GDM1 (cell line): ENCODE results near the gene ZNF217.
A peak's percentile ranks its signal among the peaks of the same experiment; 100 is the strongest.
"Not testable (repeated sequence)": the region's sequence is repeated elsewhere in the genome, so short reads cannot be mapped to it uniquely, and the experiment has no call there.

ENCODE experiments used
- DNase-seq: peaks from one replicate; lab custom pipeline; 2025; lab: John Stamatoyannopoulos, UW

ZNF217 gene

DNA sequence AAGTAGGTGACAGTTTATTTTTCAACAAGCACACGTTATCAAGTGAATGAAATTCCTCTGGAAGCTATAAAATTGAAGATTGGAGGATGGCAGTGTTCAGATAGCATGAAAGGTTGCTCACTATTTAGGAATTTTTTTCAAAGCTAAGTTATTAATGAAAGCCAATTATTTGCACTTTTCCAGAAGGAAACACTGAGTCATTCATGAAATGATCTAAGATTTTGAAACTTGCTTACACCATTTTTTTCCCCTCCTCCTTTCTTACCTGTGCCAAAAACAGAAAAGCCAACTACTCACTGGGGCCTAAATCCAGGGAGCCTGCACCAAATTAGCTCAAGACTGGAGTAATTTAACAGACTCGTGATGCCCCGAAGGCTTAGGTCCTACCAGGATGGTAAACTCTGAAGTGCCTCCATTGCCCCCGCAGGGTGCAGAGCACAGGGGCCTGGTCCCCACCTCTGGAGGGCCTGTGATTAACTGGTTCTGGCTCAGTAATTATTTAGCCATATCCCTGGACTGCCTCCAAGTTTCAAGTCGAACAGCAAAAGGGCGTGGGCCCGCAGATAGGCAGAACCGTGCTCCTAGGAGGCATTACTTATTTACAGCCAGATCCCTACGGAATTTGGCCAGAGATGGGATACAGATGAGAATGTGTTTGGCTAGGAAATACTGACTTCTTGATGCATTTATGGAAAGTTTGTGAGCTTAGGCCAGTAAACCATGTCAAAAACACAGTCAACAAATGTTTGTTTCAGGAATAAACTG lies 28.0 kb upstream of the ZNF217 start:
- DNase-seq: no peak

DNA sequence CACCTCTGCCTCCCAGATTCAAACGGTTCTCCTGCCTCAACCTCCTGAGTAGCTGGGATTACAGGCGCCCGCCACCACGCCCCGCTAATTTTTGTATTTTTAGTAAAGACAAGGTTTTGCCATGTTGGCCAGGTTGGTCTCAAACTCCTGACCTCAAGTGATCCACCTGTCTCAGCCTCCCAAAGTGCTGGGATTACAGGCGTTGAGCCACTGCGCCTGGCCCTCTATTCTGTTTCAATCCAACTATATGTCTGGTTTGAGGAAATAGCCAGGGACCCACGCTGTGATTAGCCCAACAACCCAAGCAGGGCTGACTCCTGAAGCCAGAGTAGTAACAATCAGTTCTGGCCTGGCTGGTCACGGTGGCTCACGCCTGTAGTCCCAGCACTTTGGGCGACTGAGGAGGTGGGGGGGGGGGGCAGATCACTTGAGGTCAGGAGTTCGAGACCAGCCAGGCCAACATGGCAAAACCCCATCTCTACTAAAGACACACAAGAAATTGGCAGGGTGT lies 24.9 kb upstream of the ZNF217 start:
- not testable (repeated sequence) for DNase-seq

DNA sequence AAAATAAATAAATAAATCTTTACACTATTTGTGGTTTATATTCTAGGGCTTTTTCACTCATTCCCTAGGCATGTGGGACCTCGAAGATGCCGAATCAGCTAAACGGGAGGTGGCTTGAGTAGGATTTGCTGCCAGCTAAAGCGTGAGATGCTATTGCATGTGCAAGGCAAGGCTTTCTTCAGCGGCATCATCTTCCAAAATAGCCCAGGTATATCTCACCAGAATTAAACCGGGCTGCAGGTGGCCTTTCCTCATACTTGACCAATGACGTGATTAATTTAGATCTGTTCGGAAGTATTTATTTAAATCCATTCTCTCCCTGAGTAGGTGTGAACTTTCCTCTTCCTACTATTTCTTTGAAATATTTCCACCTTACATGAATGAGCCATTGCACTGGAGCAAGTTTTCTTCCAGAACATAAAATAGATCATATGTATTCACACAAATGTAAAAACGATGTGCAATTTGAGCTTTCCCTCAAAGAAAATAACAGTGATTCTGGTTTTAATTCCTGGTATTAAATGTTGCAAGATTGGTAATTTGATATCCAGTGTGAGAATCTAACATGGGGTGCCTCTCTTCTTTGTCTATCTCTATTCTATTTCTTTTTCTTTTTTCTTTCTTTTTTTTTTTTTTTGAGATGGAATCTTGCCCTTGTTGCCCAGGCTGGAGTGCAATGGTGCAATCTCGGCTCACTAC lies 24.3 kb upstream of the ZNF217 start:
- DNase-seq: no peak

DNA sequence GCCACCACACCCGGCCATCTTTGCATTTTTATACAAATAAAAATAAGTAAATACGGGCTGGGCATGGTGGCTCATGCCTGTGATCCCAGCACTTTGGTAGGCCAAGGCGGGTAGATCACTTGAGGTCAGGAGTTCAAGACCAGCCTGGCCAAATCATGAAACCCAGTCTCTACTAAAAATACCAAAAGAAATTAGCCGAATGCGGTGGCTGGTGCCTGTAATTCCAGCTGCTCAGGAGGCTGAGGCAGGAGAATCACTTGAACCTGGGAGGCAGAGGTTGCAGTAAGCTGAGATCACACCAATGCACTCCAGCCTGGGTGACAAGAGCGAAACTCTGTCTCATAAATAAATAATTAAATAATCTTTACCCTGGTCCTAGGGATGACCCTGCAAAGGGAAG lies 22.9 kb upstream of the ZNF217 start:
- DNase-seq: not testable (repeated sequence)

DNA sequence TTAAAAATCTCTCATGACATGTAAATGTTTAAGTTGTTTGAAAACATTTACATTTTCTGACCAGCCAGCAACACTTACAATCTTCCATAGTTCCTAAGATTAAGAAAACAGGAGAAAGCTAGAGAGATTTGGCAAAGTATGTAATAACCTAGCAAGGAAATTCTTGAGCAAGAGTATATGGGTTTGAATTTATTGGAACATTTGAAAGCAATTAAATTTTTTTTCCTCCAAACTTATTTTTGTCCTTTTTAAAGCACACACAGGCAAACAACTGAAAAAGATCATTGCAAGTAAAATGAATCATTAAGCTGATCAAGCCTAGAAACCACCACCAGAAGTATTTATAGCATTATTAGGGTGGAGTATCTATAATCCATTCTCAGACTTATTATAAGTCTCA lies 20.1 kb upstream of the ZNF217 start:
- no peak for DNase-seq

DNA sequence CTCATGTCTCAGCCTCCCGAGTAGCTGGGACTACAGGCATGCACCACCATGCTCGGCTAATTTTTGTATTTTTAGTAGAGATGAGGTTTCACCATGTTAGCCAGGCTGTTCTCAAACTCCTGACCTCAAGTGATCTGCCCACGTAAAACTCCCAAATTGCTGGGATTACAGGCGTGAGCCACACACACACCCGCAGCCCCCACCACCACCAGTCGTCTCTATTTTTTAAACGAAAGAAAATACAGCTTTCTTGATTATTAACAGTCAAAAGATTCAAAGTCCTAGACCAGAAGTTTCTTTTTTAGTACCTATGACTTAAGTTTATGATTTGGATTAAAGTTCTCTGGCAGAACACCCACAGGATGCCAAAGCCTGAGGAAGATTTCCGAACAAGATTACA lies 18.6 kb upstream of the ZNF217 start:
- not testable (repeated sequence) for DNase-seq

DNA sequence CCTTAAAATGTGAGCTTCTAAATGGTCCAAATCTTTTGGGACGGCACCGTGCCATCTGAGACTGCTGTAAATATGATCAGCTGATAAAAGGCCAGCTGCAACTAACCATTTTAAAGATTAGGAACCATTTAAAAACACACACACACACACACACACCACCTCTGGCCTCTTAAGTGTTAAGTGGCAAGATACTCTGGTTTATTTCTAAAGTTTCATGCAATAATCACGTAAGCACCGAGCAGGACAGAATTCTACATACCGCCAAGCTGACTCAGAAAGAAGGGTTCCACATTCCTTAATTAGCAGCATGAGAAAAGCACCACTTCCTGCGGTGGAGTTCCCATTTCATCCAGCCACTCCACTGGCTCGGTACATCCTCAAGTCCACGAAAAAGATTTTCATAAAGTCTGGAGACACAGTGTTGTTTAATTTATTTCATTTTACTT lies 17.8 kb upstream of the ZNF217 start:
- no peak for DNase-seq

DNA sequence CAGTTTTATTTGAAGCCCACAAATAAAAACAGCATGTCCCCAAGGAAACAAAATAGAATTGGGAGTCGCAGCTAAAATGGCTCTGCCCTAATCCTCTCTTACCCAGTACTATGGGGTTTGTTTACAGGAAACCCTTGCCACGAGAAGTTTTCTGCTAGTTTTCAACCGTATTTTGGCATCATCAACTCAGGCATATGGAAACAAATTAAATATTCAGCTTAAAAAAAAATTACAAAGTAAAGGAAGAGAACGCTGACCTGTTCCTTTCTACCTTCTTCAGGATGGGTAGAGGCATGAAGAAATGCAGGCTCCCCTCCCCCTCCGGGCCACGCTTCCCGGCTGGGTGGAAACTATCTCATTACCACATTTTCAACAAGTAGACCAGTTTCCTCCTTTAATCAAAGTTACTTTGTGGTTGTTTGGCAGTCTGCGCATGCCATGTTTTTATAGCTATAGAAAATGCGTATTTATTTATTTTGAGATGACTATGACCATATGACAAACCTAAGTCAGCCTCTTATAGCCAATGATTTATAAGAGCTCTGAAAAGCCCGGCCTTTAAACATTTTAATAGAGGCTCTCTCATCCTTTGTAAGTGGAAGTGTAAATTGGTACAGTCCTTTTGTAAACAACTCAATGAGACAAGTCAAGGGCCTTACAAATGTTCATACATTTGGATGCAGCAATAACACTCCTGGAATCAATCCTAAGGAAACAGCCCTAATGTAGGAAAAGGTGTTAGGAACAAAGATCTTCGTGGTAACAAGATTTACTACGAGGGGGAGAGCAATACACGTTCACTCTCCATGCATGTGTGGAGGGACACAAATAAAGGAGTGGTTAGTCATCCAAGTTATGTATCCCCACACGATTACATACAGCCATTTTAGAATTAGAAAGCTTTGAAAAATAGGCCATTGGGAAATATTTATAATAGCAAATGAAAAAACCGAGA lies 16.1 kb upstream of the ZNF217 start:
- DNase-seq: peak; percentile 40

DNA sequence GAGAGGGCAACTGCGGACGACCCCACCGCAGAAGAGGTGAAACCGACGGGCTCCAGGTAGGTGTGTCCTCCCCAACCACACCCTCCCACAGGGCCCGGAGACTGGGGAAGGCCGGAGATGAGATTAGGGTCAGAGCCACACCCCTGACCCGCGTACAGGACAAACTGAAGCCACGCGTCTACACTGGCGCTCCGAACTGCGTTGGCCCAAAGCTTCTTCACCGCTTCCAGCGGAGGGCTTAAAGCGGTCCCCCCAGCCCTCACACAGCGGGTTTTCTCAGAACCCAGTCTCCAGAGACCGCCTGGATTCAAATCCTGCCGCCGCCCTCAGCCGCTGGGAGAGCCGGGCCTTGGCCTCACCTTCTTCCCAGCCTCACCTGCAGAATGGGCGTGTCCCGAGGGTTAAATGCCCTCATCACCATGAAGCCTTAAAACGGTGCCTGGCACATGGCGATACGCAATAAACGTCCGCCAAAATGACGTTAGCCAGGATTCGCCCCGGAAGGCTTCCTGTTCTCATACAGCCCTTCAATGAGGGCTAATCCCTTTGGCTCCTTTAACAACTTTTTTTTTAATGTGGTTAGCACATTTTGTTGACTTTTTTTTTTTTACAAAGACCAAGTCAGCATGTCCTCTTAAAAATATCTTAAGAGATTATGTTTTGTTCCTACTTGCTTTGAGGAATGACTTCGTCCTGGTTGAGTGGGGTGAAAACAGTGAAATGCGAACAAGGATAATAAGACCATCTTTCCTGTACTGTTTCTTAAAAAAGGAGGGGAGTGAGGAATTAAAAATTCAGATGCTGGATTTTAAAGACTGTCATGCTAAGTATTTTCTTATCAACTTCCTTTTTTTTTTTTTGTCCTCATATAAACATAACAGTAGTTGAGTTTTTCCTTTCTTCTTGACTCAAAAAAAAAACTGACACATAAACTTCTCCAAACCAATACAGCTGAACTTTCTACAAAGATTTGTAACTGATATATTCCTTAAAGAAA lies 15.1 kb upstream of the ZNF217 start:
- DNase-seq: no peak

DNA sequence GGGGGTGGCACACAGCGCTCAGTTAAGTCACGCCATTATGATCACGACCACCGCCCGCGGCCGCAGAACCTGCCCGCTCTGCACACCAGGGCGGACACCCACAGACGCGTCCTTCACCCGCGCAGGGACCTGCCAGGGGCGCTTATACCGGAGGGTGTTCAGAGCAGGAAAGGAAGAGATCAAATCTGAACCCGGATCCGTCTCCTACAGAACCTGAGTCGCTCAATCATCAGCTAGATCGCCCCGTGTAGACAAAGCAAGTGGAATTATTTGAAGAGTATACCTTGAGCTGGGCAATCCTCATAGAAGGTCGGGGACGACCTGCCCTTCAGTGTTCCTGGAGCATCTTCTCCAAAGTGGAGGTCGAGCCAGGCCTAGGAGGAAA lies 14.4 kb upstream of the ZNF217 start:
- no peak for DNase-seq

DNA sequence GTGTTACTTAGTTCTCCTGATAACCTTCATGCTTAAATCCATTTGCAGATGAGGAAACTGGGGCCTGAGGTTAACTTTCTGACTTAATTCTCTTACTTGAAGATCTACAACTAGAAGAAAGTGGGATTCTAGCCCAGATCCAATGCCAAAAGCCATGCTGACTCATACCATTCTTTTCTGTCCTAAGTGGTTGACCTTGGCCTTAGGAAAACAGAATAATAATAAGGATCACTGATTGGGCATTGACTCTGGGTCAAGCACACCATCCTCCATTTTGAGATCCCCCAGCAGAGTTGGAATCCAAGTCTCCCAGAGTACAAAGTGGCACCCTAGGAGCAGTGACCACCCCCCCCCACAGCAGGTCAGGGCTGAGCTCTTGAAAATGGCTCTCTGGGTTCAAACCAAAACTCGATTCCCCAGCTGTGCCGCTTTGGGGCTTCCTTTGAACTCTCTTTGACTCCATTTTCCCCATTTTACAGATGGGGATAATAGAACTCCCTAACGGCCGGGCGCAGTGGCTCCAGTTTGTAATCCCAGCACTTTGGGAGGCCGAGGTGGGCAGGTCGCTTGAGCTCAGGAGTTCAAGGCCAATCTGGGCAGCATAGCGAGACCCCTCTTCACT lies 12.8 kb upstream of the ZNF217 start:
- DNase-seq: no peak

DNA sequence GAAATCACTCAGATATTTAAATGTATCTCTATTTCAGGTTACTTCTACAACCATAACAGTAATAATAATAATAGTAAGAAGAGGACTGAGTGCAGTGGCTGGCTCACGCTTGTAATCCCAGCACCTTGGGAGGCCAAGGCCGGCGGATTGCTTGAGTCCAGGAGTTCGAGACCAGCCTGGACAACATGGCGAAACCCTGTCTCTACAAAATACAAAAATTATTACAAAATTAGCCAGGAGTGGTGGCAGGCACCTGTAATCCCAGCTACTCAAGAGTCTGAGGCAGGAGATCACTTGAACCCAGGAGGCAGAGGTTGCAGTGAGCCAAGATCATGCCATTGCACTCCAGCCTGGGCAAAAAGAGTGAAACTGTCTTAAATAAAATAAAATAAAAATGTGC lies 11.8 kb upstream of the ZNF217 start:
- not testable (repeated sequence) for DNase-seq

DNA sequence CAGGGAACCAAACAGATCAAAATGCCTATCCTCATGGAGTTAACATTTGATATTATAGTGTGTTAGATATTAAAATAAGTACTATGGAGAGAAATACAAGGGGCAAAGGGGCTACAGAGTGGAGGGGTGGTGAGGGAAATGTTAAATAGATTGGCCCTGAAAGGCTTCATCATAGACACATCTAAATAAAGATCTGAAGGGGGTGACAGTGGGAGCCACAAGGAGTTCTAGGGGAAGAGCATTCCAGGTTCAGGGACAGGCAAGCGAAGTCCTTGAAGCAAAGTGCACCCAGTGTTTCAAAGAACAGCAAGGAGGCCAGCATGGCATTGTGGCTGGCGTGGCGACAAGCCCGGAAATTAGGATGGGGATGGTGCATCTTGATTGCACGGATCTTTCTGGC lies 11.2 kb upstream of the ZNF217 start:
- not testable (repeated sequence) for DNase-seq

DNA sequence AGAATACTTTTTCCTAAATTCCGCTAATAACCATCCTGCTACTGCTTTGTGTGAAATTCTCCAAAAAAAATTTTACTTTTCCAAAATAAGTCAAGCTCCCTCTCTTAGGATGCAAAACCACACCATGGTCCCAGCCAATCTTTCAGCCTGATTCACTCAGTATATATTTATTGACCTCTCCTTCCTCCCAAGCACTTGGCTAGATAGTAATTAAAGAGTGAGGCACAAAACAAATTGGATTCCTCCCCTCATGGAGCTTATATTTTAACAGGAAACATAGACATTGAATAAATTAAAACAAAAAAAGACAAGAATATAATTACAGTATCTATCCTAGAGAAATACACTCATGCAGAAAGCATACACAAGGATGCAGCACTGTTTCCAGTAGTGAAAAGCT lies 9.0 kb upstream of the ZNF217 start:
- no peak for DNase-seq

DNA sequence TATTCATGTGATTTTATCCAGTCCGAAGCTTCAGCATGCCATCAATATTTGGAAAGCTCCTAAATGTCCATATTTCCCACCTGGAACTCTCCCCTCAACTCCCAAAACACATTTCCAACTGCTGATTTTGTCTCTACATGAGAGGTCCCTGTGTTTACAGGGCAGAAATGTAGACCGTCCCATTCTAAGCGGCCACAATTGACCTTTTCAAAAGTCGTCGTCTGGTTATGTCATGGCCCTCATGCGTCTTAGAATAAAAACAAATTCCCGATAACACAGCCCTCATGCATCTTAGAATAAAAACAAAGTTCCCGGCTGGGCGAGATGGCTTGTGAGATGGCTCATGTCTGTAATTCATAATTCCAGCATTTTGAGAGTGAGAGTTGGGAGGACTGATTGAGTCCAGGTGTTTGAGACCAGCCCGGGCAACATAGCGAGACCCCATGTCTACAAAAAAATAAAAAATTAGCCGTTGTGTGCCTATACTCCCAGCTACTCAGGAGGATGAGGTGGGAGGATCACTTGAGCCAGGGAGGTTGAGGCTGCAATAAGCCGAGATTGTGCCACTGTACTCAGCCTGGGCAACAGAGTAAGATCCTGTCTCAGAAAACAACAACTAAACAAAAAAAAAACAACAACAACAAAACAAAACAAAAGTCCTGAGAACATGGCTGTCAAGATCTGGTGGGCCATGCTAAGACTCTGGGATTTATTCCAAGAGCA lies 6.4 kb upstream of the ZNF217 start:
- DNase-seq: no peak

DNA sequence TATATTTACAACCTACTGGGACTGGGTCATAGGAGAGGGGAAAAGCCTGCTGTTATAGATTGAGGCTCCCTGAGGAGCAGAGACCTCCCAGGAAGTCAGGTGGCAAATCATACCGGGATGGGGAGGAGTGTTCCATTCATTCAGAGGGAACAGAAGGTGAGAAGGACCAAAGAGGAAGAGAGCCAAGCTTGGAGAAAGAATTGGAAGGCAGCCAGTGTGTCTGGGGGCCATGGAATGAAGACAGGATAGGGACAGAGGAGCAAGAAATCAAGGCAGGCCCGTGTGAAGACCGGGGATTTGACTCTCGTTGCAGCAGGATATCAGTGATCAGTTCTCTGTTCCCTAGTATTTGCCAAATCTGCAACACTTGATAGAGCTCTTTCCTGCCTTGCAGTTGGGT lies 5.7 kb upstream of the ZNF217 start:
- DNase-seq: no peak

DNA sequence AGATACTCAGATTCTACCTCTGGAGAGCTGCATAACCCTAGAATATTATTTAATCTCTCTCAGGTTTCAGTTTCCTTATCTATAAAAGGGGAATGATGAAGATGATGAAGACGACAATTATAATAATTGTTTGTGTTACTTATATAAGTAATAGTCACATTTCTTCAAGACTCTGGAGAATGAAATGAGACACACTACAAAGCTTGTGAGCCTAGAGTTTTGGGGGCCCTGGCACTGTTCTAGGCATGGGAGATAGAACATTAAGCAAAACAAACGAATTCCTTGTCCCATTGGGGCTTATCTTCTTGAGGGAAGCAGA lies 5.4 kb upstream of the ZNF217 start:
- DNase-seq: no peak

DNA sequence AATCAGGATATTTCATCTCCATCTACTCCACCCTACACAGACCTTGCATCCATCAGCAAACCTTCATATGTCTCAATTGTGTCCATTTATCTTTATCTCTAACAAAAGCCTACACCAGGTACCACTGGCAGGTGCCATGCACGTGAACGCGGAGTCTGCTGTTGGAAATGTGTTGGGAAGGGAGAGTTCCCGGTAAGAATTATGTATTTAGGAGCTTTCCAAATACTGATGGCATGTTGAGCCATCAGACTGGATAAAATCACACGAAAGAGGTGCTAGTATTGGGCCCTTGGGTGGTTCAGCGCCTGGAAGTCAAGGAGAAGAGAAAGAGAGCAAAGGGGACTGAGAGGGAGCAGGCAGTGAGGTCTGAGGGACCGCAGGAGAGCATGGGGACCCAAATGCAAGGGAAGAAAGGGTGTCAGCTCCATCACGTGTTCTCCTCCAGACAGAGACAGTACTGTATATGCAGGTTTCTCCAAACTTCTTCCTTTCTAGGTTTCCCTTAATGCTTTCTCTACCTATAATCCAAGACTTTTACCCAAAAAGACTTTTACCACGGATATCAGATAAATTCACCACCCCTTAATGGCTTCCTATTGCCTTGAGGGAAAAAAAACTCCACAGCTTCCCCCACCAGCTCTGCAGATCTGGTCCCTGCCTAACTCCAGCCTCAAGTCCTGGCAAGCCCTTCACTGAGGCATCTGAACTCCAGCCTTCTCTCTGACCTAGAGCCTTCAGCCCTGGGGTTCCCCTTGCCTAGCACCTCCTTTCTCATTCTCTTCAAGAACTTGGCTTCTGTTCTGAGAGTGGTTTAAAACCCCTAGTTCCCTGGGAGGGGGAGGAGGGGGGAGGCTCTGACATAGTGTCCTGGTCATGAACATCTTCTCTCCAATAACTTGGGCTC lies 4.8 kb upstream of the ZNF217 start:
- no peak for DNase-seq

DNA sequence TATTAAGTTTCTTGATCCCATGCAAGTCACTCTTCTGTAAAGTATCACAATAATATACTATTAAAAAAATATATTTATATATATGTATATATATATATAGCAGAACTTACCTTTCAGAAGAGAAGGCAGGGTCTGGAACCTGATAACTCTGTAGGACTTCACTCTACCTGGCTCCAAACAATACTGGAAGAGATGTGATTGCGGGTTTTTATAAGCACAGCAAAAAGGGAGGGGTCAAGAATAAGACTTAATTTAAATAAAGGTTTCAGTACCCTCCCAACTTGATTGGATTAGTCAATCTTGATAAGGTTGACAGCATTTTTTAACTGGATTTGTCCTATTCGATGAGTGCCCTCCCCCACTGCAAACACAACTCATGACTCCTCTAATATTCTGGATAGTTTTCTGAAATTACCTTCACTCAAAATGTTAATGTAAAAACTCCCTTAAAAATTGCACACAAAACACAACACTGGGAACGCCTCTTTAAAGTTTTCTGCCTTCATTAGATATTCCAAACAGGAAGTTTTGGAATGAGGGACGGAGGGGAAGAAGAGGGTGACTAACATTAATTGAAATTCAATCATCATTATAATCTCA lies 4.0 kb upstream of the ZNF217 start:
- no peak for DNase-seq
